H1 (cell line): ENCODE results near the gene SYT10. TPM values are rescaled to one million over a fixed set of nuclear protein-coding genes. Genes with fewer than 3 reads are reported as not detected.

ENCODE experiments used
- ASH2L ChIP-seq: fragments of 200-600, 300-600 bp; sonication (generic); IDR thresholded peaks from one replicate; pipeline ENCODE4 v1.7.1; 2017; ENCODE audit warnings: low read length
- CHD2 ChIP-seq: IDR thresholded peaks from 2 replicates; pipeline ENCODE4 v1.6.1; 2012; ENCODE audit warnings: low read length, improper control_type of control experiment
- CTCF ChIP-seq, 3 experiments: IDR thresholded peaks; 1 replicate in 2 of 3; 2 replicates in 1 of 3; pipeline versions ENCODE4 v1.5.1 to v1.6.1; 2011; ENCODE audit warnings: low read length in 3 of 3, mild to moderate bottlenecking in 3 of 3, inconsistent platforms in 2 of 3, low read depth in 1 of 3, moderate library complexity in 1 of 3; ENCODE audit not compliant: insufficient read depth in 1 of 3; ENCODE audit errors: control extremely low read depth in 1 of 3
- EZH2 ChIP-seq: fragments of 200-600 bp; sonication (generic); IDR thresholded peaks from 2 replicates; pipeline ENCODE4 v1.7.1; 2012; ENCODE audit warnings: low read depth, mild to moderate bottlenecking, moderate library complexity, low read length, inconsistent platforms; ENCODE audit not compliant: severe bottlenecking
- KDM4A ChIP-seq: IDR thresholded peaks from one replicate; pipeline ENCODE4 v1.7.1; 2012; ENCODE audit warnings: low read depth, mild to moderate bottlenecking, moderate library complexity, low read length, inconsistent platforms; ENCODE audit not compliant: severe bottlenecking
- RNF2 ChIP-seq: fragments of 200-900, 300-1000 bp; sonication (generic); IDR thresholded peaks from 2 replicates; pipeline ENCODE4 v1.7.1; 2016; ENCODE audit warnings: borderline replicate concordance, low read depth, mild to moderate bottlenecking, antibody characterized with exemption, low read length; ENCODE audit not compliant: poor library complexity, severe bottlenecking; ENCODE audit errors: missing control alignments
- SAP30 ChIP-seq: fragments of 300-600 bp; sonication (generic); IDR thresholded peaks from 2 replicates; pipeline ENCODE4 v1.7.1; 2012; ENCODE audit warnings: low read length, moderate library complexity, mild to moderate bottlenecking, inconsistent platforms; ENCODE audit not compliant: insufficient read depth, insufficient replicate concordance
- SP4 ChIP-seq: IDR thresholded peaks from 2 replicates; pipeline ENCODE4 v1.6.1; 2012; ENCODE audit warnings: low read length, inconsistent platforms
- TBP ChIP-seq: IDR thresholded peaks from 2 replicates; pipeline ENCODE4 v1.6.1; 2011; ENCODE audit warnings: low read depth, low read length, improper control_type of control experiment
- USF2 ChIP-seq: IDR thresholded peaks from 2 replicates; pipeline ENCODE4 v1.6.1; 2011; ENCODE audit warnings: low read length, improper control_type of control experiment
- ZNF274 ChIP-seq: IDR thresholded peaks from 2 replicates; pipeline ENCODE4 v1.7.0; 2012; ENCODE audit warnings: low read length, borderline replicate concordance; ENCODE audit errors: extremely low read depth
- polyA plus RNA-seq, 7 experiments: library from polyadenylated mRNA; depleted of rRNA in 3 of 7; stranded (reverse) in 5 of 7; unstranded in 2 of 7; fragments of >200 nt in 5 of 7; fragments of 200-250 nt in 2 of 7; gene quantifications; 1 replicate in 5 of 7; 2 replicates in 1 of 7; 4 replicates in 1 of 7; pipeline versions ENCODE4 v1.2.1 to v1.2.3, GENCODE V29; 2011 to 2013; ENCODE audit warnings: missing spikeins in 2 of 7, mixed read lengths in 2 of 7
- total RNA-seq: library from RNA; stranded (reverse); fragmentation: NEBNext Ultra II Directional; extraction: Animal tissue kit (Norgen Biotek cat#: 25700); gene quantifications from 2 replicates; pipeline ENCODE4 v1.2.1, GENCODE V29; 2021

SYT10 gene
- total and polyA plus RNA-seq, 2 of the 8 experiments (the other 6 are each of a cell fraction or from before 2014, with no cell fraction given): 0.97 to 2.6 TPM

GRCh38 chr12:33438851-33439586, 600 bp downstream of the SYT10 start (continued):
- TF ChIP-seq SAP30 (no peak), USF2 (no peak), CHD2 (no peak), ASH2L (peak; percentile 85), RNF2 (peak; percentile 24), KDM4A (peak; percentile 95), EZH2 (peak; percentile 78), SP4 (no peak), ZNF274 (no peak), CTCF (IDR thresholded peaks at IDR 0.05; ENCODE audit: control extremely low read depth in 1 of 3, insufficient read depth in 1 of 3, low read depth in 1 of 3, low read length in 3 of 3) (no peak; a peak in 1 of 4 replicates), TBP (no peak)
